HEK293T (cell line): Measurements from ENCODE around the gene SEMA3C.
A peak's percentile ranks its signal among the peaks of the same experiment; 100 is the strongest.

Experiments
- CTCF ChIA-PET: fragments of 350-600 bp; formaldehyde crosslinking; extraction: SDS; loops from one replicate; lab custom pipeline; 2021; ENCODE audit warnings: antibody characterized with exemption, inconsistent platforms; lab: Yijun Ruan, JAX
- POLR2A ChIA-PET: fragments of 350-600 bp; formaldehyde crosslinking; extraction: SDS; loops from one replicate; lab custom pipeline; 2020; ENCODE audit warnings: antibody characterized with exemption, inconsistent platforms; lab: Yijun Ruan, JAX
- DNase-seq: peaks from one replicate; pipeline ENCODE4 v3.0.0; 2012; ENCODE audit warnings: mixed read lengths; ENCODE audit errors: extremely low spot score
- ARNT ChIP-seq: fragments of 450-650 bp; IDR thresholded peaks from 2 replicates; pipeline ENCODE4 v1.6.1; 2017; ENCODE audit warnings: mild to moderate bottlenecking
- BHLHE40 ChIP-seq: fragments of 450-650 bp; IDR thresholded peaks from 2 replicates; pipeline ENCODE4 v1.6.1; 2016; ENCODE audit warnings: mild to moderate bottlenecking, moderate library complexity, borderline replicate concordance
- CTBP1 ChIP-seq: fragments of 450-650 bp; IDR thresholded peaks from 2 replicates; pipeline ENCODE4 v1.6.1; 2016; ENCODE audit warnings: borderline replicate concordance
- FOXA1 ChIP-seq: fragments of 450-650 bp; IDR thresholded peaks from 2 replicates; pipeline ENCODE4 v1.6.1; 2016; ENCODE audit warnings: mild to moderate bottlenecking
- FOXK2 ChIP-seq: fragments of 450-650 bp; IDR thresholded peaks from 2 replicates; pipeline ENCODE4 v1.6.1; 2016; ENCODE audit warnings: mild to moderate bottlenecking
- FOXM1 ChIP-seq: fragments of 450-650 bp; IDR thresholded peaks from 2 replicates; pipeline ENCODE4 v1.6.1; 2017; ENCODE audit warnings: mild to moderate bottlenecking, borderline replicate concordance
- HDGF ChIP-seq: fragments of 450-650 bp; IDR thresholded peaks from 2 replicates; pipeline ENCODE4 v1.6.1; 2017; ENCODE audit warnings: antibody characterized with exemption, borderline replicate concordance
- L3MBTL2 ChIP-seq: fragments of 450-650 bp; conservative IDR thresholded peaks from 2 replicates; pipeline ENCODE4 v1.6.1; 2016; ENCODE audit warnings: mild to moderate bottlenecking
- NFRKB ChIP-seq: fragments of 450-650 bp; IDR thresholded peaks from 2 replicates; pipeline ENCODE4 v1.6.1; 2016; ENCODE audit warnings: mild to moderate bottlenecking, moderate library complexity
- SP1 ChIP-seq: fragments of 450-650 bp; IDR thresholded peaks from 2 replicates; pipeline ENCODE4 v1.6.1; 2017
- SUZ12 ChIP-seq: fragments of 450-650 bp; IDR thresholded peaks from 2 replicates; pipeline ENCODE4 v1.6.1; 2016; ENCODE audit warnings: mild to moderate bottlenecking
- TARDBP ChIP-seq: fragments of 450-650 bp; IDR thresholded peaks from 2 replicates; pipeline ENCODE4 v1.6.1; 2016
- ZNF384 ChIP-seq: fragments of 450-650 bp; IDR thresholded peaks from 2 replicates; pipeline ENCODE4 v1.6.1; 2016
- TF ChIP-seq, protein P1 (sequence below): fragments of 450-650 bp; IDR thresholded peaks from 2 replicates; pipeline ENCODE4 v1.6.1; 2016

Gene SEMA3C

GRCh38 chr7:80870813-80871212 is 48.0 kb downstream of the SEMA3C start:
- ChIA-PET POLR2A (interaction anchor here (1.4 kb wide), 1 partner anchor 41 kb away, joined by 3 read pairs; no protein-coding TSS in a partner anchor), CTCF (no interaction called here)
- no peak for DNase-seq
- TF ChIP-seq CTBP1 (peak; percentile 85; the same call in 1 of the 2 replicates), ARNT (peak; percentile 95), SP1 (no peak)
- TF ChIP-seq, protein P1, sequence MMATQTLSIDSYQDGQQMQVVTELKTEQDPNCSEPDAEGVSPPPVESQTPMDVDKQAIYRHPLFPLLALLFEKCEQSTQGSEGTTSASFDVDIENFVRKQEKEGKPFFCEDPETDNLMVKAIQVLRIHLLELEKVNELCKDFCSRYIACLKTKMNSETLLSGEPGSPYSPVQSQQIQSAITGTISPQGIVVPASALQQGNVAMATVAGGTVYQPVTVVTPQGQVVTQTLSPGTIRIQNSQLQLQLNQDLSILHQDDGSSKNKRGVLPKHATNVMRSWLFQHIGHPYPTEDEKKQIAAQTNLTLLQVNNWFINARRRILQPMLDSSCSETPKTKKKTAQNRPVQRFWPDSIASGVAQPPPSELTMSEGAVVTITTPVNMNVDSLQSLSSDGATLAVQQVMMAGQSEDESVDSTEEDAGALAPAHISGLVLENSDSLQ: peak; percentile 93

DNA sequence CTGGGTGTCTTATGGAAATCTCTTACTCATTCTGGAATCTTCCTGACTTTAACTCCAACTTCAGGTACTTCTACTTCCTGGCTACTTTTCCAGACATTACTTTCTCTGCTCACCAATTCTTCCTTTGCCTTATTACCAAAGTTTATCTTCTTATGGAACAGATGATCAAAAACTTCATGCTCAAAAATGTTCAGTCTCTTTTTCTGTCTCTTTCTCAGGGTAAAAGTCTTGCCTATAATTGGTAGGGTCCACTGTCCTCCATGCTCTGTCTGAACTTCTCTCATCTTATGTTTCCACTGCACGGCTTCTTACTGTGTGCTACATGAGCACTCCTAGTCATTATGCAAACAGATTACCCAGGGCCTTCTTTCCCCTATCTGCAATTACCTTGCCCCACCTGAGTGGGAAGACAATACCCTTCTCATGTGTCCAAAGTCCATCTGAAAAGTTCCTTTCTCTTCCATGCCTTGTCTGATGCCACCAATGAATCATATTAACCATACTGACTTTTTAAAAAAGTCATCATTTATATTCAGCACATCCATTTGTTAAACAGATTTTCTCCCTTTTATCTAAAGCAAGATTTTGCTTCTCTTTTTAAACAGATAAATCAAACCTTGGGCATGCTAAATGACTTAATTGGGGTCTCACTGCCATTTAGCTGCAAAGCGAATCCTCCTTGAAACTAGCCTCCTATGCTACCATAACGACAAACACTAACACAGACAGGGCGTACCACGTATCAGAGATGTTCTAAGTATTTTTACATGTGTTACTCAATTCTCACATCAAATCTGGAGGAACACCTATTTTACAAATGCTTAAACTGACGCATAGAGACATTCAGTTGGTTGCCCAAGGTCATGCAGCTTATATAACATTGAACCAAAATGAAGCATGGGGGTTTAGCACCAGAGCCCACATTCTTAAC is 48.8 kb downstream of the SEMA3C start:
- CTCF ChIA-PET: no interaction called here
- POLR2A ChIA-PET: interaction anchor here (1.4 kb wide), 1 partner anchor 40 kb away, joined by 3 read pairs; no protein-coding TSS in a partner anchor
- DNase-seq: no peak
- peak; percentile 50; the same call in 1 of the 2 replicates for TF ChIP-seq CTBP1
- TF ChIP-seq, protein P1: peak; percentile 35; the same call in 1 of the 2 replicates
- TF ChIP-seq NFRKB: no peak

GRCh38 chr7:80869106-80869784 is 49.6 kb downstream of the SEMA3C start:
- POLR2A ChIA-PET: no interaction called here
- CTCF ChIA-PET: no interaction called here
- no peak for DNase-seq
- TF ChIP-seq TARDBP: no peak
- TF ChIP-seq FOXK2: no peak
- no peak for TF ChIP-seq SUZ12
- TF ChIP-seq CTBP1: no peak
- no peak for TF ChIP-seq NFRKB
- no peak for TF ChIP-seq ZNF384
- no peak for TF ChIP-seq FOXM1

DNA sequence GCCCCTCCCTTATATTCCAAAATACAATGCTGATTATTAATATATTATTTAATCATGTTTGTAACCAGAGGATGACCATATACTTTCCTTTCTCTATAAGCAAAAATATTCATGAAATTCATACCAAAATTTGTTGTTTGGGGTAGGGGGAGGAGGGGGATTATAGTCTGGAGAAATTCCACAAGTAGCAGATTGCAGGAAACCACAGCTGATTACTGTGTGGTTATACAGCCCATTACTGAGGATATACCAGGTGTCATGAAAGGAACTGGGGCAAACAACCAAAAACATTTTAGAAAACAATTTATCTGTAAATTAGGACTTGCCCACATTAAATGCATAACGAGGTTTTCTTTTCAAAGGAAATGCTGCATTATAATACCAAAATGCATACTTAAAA is 50.3 kb downstream of the SEMA3C start:
- POLR2A ChIA-PET: interaction anchor here (0.8 kb wide), 1 partner anchor 51 kb away, joined by 3 read pairs; no protein-coding TSS in a partner anchor

GRCh38 chr7:80860554-80860953 is 58.3 kb downstream of the SEMA3C start:
- TF ChIP-seq SP1: no peak
- TF ChIP-seq, protein P1: peak; percentile 55; the same call in 1 of the 2 replicates
- ChIA-PET CTCF (no interaction called here), POLR2A (no interaction called here)
- no peak for DNase-seq

More for the DNA sequence above, 50.3 kb downstream of the SEMA3C start:
- no peak for TF ChIP-seq TARDBP
- TF ChIP-seq FOXK2: no peak
- no peak for TF ChIP-seq BHLHE40
- CTCF ChIA-PET: no interaction called here
- no peak for DNase-seq

GRCh38 chr7:80859272-80859970 is 59.4 kb downstream of the SEMA3C start:
- no peak for DNase-seq
- POLR2A ChIA-PET: interaction anchor here (1.0 kb wide), 1 partner anchor 18 kb away, joined by 3 read pairs; no protein-coding TSS in a partner anchor

DNA sequence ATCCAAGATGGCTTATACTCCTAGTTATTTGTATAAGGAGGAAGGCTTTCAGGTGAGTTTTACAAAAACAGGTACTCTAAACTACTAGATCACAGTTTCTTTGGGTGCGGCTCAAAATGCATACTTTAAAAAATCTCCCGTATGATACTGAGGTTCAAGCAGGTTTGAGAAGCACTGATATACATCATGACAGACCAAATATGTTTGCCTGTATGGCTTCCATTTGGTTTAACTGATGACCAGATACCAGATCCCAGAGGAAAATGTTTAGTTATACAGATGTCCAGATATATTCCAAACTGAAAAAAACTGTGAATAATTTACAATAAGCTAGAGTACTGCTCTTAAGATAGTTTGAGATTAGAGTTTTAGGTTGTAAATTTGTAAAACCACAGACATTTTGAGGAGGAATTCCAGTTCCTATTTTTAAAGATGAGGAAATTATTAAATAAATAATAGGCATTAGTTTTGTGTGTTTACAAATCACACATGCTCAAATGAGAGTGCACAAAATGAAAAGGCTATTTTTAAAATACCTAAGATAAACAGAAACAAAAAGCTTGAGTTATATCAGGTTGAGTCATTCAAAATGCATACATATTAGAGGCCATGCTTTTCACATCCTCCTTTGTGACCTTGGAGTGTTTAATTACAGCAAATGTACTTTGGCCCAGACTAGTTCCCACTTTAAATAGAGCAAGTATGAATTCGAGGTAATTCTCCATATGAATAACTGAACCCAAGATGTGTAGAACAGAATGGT is 60.5 kb downstream of the SEMA3C start:
- CTCF ChIA-PET: no interaction called here
- POLR2A ChIA-PET: no interaction called here
- DNase-seq: no peak
- no peak for TF ChIP-seq CTBP1
- TF ChIP-seq ZNF384: no peak
- TF ChIP-seq FOXA1: no peak
- no peak for TF ChIP-seq HDGF
- no peak for TF ChIP-seq SP1
- TF ChIP-seq TARDBP: no peak
- no peak for TF ChIP-seq BHLHE40
- no peak for TF ChIP-seq L3MBTL2
- TF ChIP-seq SUZ12: no peak
- TF ChIP-seq, protein P1: no peak
- no peak for TF ChIP-seq ARNT
- TF ChIP-seq FOXM1: no peak

More at GRCh38 chr7:80859272-80859970, 59.4 kb downstream of the SEMA3C start:
- CTCF ChIA-PET: interaction anchor here (0.6 kb wide), 1 partner anchor 90 kb away, joined by 3 read pairs; no protein-coding TSS in a partner anchor
- no peak for TF ChIP-seq CTBP1
